ENCODE results near the gene IPO13. TPM values are rescaled to one million over a fixed set of nuclear protein-coding genes. Genes with fewer than 3 reads are reported as not detected.
A peak's percentile ranks its signal among the peaks of the same experiment; 100 is the strongest.

IPO13 gene
- total and polyA plus RNA-seq, 10 of the 15 experiments (the other 5 are each of a cell fraction or from before 2014, with no cell fraction given), result 7.1 to 26.6 (median 15.9) TPM

- no peak for DNase-seq (ENCODE audit: low read depth, low spot score)
- intact Hi-C loops (cut with micrococcal nuclease; ENCODE audit: unreplicated experiment) (loop anchor here (1.0 kb wide), 1 partner anchor 23 kb away; the partner anchor contains the start of gene IPO13), in situ Hi-C loops (cut with MboI) (no loop called here)
- Histone ChIP-seq H3K79me2 (ENCODE audit: control insufficient read depth, insufficient read depth, low read length) (peaks cover 16% of the 10 kb centered on the region), H3K9ac (ENCODE audit: control insufficient read depth, insufficient read depth, low read length) (no peak overlapping the region), H3K27ac (ENCODE audit: control insufficient read depth, insufficient read depth) (no peak overlapping the region), H3K4me1 (ENCODE audit: control insufficient read depth, insufficient read depth, low read length) (peaks cover 18% of the 10 kb centered on the region), H3K4me2 (ENCODE audit: control insufficient read depth, insufficient read depth) (no peak overlapping the region), H3K9me3 (replicated peaks; ENCODE audit: control insufficient read depth, insufficient read depth, low read length) (no peaks in the 10 kb centered on the region), H3K4me3 (no peak overlapping the region), H3K36me3 (ENCODE audit: control insufficient read depth in 2 of 2, insufficient read depth in 2 of 2, low read length in 1 of 2) (peaks cover 8 to 11% of the 10 kb centered on the region in 2 experiments; a peak in 3 of 4 replicates), H3K27me3 (replicated peaks in 1 of 2; ENCODE audit: control insufficient read depth in 2 of 2, insufficient read depth in 2 of 2, low read length in 1 of 2) (no peaks in the 10 kb centered on the region), H2AFZ (ENCODE audit: control insufficient read depth, low read depth, low read length) (peak overlapping the region; percentile 1; the same call in 1 of the 2 replicates), H4K20me1 (ENCODE audit: control insufficient read depth, insufficient read depth) (no peaks in the 10 kb centered on the region)
- 67% methylated on average over 7 of the region's 7 CpGs for WGBS (ENCODE audit: insufficient coverage, insufficient replicate concordance, low lambda C conversion rate, missing lambda C conversion rate)
- ChIA-PET RAD21 (ENCODE audit: unreplicated experiment) (interaction anchor here (2.6 kb wide), 1 partner anchor 206 kb away, joined by 6 read pairs; no protein-coding TSS in a partner anchor), CTCF (interaction anchor here (0.6 to 2.0 kb wide), 4 partner anchors 24 to 319 kb away, joined by 3 to 6 read pairs (median 4); partner anchors contain the start of gene KDM4A), POLR2A (interaction anchor here (1.0 kb wide), 1 partner anchor 17 kb away, joined by 3 read pairs; no protein-coding TSS in a partner anchor), SMC1A (ENCODE audit: uncharacterized antibody, unreplicated experiment) (interaction anchor here (1.0 kb wide), 1 partner anchor 79 kb away, joined by 3 read pairs; no protein-coding TSS in a partner anchor)
- BruUV-seq (replicated peaks), result no TSS peak
- no peak for ATAC-seq
- FAIRE-seq, result no peak
- TF ChIP-seq ATF7 (IDR thresholded peaks at IDR 0.05; ENCODE audit: low read depth), result no peak
- TF ChIP-seq TCF3 (IDR thresholded peaks at IDR 0.05; ENCODE audit: borderline replicate concordance, insufficient read depth, low read depth, low read length), result no peak
- TF ChIP-seq RCOR1 (conservative IDR thresholded peaks at IDR 0.05; ENCODE audit: low read depth, low read length), result no peak
- 0 out of 2 replicates have a peak, but pooled peaks have one; percentile 25 for TF ChIP-seq NBN (IDR thresholded peaks at IDR 0.05)
- TF ChIP-seq FOXM1 (IDR thresholded peaks at IDR 0.05; ENCODE audit: low read depth, low read length), result no peak
- no peak for TF ChIP-seq ZNF687 (IDR thresholded peaks at IDR 0.05)
- peak; percentile 76 for TF ChIP-seq MLLT1 (IDR thresholded peaks at IDR 0.05)
- no peak for TF ChIP-seq ZNF217 (IDR thresholded peaks at IDR 0.05)
- peak; percentile 48; the same call in 1 of the 2 replicates for TF ChIP-seq HDGF (IDR thresholded peaks at IDR 0.05)
Measured at GRCh38 chr1:43969416-43969745, 22.6 kb downstream of the IPO13 start.

Data from GM12878 (cell line).